K562 (cell line): ENCODE measurements around the gene SUGP1. TPM values are rescaled to one million over a fixed set of nuclear protein-coding genes. Genes with fewer than 3 reads are reported as not detected.
A peak's percentile ranks its signal among the peaks of the same experiment; 100 is the strongest.

ENCODE experiments used
- ATAC-seq: fragments of 200-7000 bp; cut with Tn5 transposase; 3 replicates; pipeline ENCODE4 v1.9.1; 2020; ENCODE audit warnings: moderate library complexity
- BruUV-seq: library from RNA; stranded (reverse); fragments of 400-500 nt; replicated peaks from 2 replicates; lab custom pipeline; 2021; lab: Mats Ljungman, UMichigan
- CTCF ChIA-PET: fragments of 300-600 bp; formaldehyde crosslinking; extraction: SDS; loops from one replicate; lab custom pipeline; 2021; ENCODE audit warnings: low intra/inter-chr PET ratio; lab: Yijun Ruan, JAX
- POLR2A ChIA-PET: fragments of 300-600, 350-650 bp; sonication (Branson Sonifier 250); formaldehyde crosslinking; extraction: SDS; loops from one replicate; lab custom pipeline; 2021; ENCODE audit warnings: antibody characterized with exemption, inconsistent platforms; lab: Yijun Ruan, JAX
- DNase-seq, 4 experiments: peaks; one replicate each; pipeline versions ENCODE4 v3.0.0 to v3.0.0-alpha.2; 2011 to 2018; ENCODE audit warnings: low spot score in 3 of 4, mixed read lengths in 3 of 4; ENCODE audit errors: extremely low read depth in 1 of 4
- FAIRE-seq: peaks from 2 replicates; lab custom pipeline; 2011; peaks lifted over from hg19 to GRCh38; lab: Jason Lieb, UNC
- H2AFZ ChIP-seq: 2 replicates; pipeline ENCODE4 v1.6.0; 2011; ENCODE audit warnings: low read depth, low read length, control low read depth, inconsistent platforms
- H3K27ac ChIP-seq: fragments of 200-600 bp; 3 replicates; pipeline ENCODE4 v1.8.0; 2011; ENCODE audit warnings: low read depth, mild to moderate bottlenecking, control low read depth, inconsistent platforms, low read length, moderate library complexity, mixed read lengths; ENCODE audit errors: extremely low read depth
- H3K27me3 ChIP-seq, 2 experiments: fragments of 300-600 bp in 1 of 2; 2 replicates in 1 of 2; 3 replicates in 1 of 2; pipeline versions ENCODE4 v1.6.0 to v1.8.0; 2011; ENCODE audit warnings: inconsistent platforms in 2 of 2, low read length in 2 of 2, mild to moderate bottlenecking in 1 of 2, mixed read lengths in 1 of 2, moderate library complexity in 1 of 2; ENCODE audit not compliant: control insufficient read depth in 2 of 2, insufficient read depth in 2 of 2
- H3K36me3 ChIP-seq: fragments of 300-600 bp; 3 replicates; pipeline ENCODE4 v1.8.0; 2011; ENCODE audit warnings: mild to moderate bottlenecking, low read length, inconsistent platforms; ENCODE audit not compliant: control insufficient read depth, insufficient read depth
- H3K4me1 ChIP-seq, 2 experiments: fragments of 200-600 bp in 1 of 2; replicated peaks in 1 of 2; 2 replicates in 1 of 2; 3 replicates in 1 of 2; pipeline versions ENCODE4 v1.5.1 to v1.8.0; 2011; ENCODE audit warnings: inconsistent platforms in 2 of 2, low read length in 2 of 2, mild to moderate bottlenecking in 1 of 2, mixed read lengths in 1 of 2, moderate library complexity in 1 of 2; ENCODE audit not compliant: control insufficient read depth in 2 of 2, insufficient read depth in 2 of 2
- H3K4me2 ChIP-seq: 2 replicates; pipeline ENCODE4 v1.6.1; 2011; ENCODE audit warnings: low read length, control low read depth, inconsistent platforms, mixed read lengths; ENCODE audit not compliant: insufficient read depth
- H3K4me3 ChIP-seq: fragments of 200-600 bp; sonication (generic), shearing (Covaris generic); 2 replicates; pipeline ENCODE4 v1.5.1; 2016; ENCODE audit warnings: control low read depth, inconsistent platforms
- H3K79me2 ChIP-seq: fragments of 200-600 bp; 3 replicates; pipeline ENCODE4 v1.8.0; 2011; ENCODE audit warnings: low read length, inconsistent platforms; ENCODE audit not compliant: control insufficient read depth, insufficient read depth
- H3K9ac ChIP-seq, 2 experiments: 2 replicates each; pipeline versions ENCODE4 v1.6.0 to v1.6.1; 2011; ENCODE audit warnings: low read depth in 2 of 2, low read length in 2 of 2, control low read depth in 1 of 2, inconsistent platforms in 1 of 2, mild to moderate bottlenecking in 1 of 2, mixed read lengths in 1 of 2; ENCODE audit not compliant: insufficient read depth in 1 of 2
- H3K9me1 ChIP-seq: one replicate; pipeline ENCODE4 v1.6.0; 2011; ENCODE audit warnings: inconsistent platforms, mild to moderate bottlenecking, low read length, moderate library complexity; ENCODE audit not compliant: control insufficient read depth, insufficient read depth
- H3K9me3 ChIP-seq: replicated peaks from 2 replicates; pipeline ENCODE4 v1.5.1; 2011; ENCODE audit warnings: low read depth, low read length, inconsistent platforms; ENCODE audit not compliant: control insufficient read depth, insufficient read depth
- H4K20me1 ChIP-seq: replicated peaks from 2 replicates; pipeline ENCODE4 v1.6.1; 2011; ENCODE audit warnings: low read length, inconsistent platforms, mixed read lengths; ENCODE audit not compliant: control insufficient read depth, insufficient read depth
- BCOR ChIP-seq: fragments of 450-650 bp; IDR thresholded peaks from 2 replicates; pipeline ENCODE4 v1.6.1; 2016
- BRCA1 ChIP-seq, 2 experiments: fragments of 450-650 bp in 1 of 2; sonication (generic) in 1 of 2; formaldehyde crosslinking in 1 of 2; IDR thresholded peaks; 2 replicates each; pipeline versions ENCODE4 v1.5.0 to v1.6.1; 2017 to 2020; ENCODE audit warnings: mild to moderate bottlenecking in 1 of 2, missing genetic modification reagents in 1 of 2
- E2F3 ChIP-seq: fragments of 250-450 bp; sonication (Bioruptor Pico); IDR thresholded peaks from 2 replicates; pipeline ENCODE4 v1.4.0; 2020; ENCODE audit warnings: mild to moderate bottlenecking
- KDM1A ChIP-seq, 2 experiments: fragments of 450-650 bp; IDR thresholded peaks; 2 replicates each; pipeline ENCODE4 v1.6.1; 2016; ENCODE audit warnings: mild to moderate bottlenecking in 2 of 2
- MAFG ChIP-seq: fragments of 450-650 bp; conservative IDR thresholded peaks from 2 replicates; pipeline ENCODE4 v1.6.1; 2016; ENCODE audit warnings: missing genetic modification characterization, missing compliant biosample characterization
- RBM25 ChIP-seq: fragments of 200-400 bp; formaldehyde crosslinking; IDR thresholded peaks from 2 replicates; pipeline ENCODE4 v1.6.1; 2018; ENCODE audit warnings: low read length, low read depth, moderate library complexity; ENCODE audit not compliant: severe bottlenecking
- TFE3 ChIP-seq: fragments of 450-650 bp; formaldehyde crosslinking; IDR thresholded peaks from 2 replicates; pipeline ENCODE4 v1.4.0; 2020; ENCODE audit warnings: mild to moderate bottlenecking, mixed read lengths
- ZNF146 ChIP-seq: IDR thresholded peaks from one replicate; pipeline ENCODE4 v1.6.1; 2018; ENCODE audit warnings: missing compliant biosample characterization; ENCODE audit not compliant: unreplicated experiment
- ZNF449 ChIP-seq: fragments of 250-450 bp; sonication (Bioruptor Pico); IDR thresholded peaks from 2 replicates; pipeline ENCODE4 v1.8.0; 2022; ENCODE audit warnings: moderate library complexity, mild to moderate bottlenecking, inconsistent platforms
- in situ Hi-C: fragments of 300-500 bp; cut with MboI; formaldehyde crosslinking; loops from 4 replicates; pipeline ENCODE4 v1.15.0; 2018; ENCODE audit warnings: inconsistent platforms, mixed read lengths
- intact Hi-C: fragments of 100-400 bp; cut with micrococcal nuclease; formaldehyde crosslinking; loops from 2 replicates; pipeline ENCODE4 v1.14.2; 2022
- polyA plus RNA-seq, 8 experiments: library from polyadenylated mRNA; depleted of rRNA in 4 of 8; stranded (reverse) in 5 of 8; unstranded in 3 of 8; fragments of >200 nt; fragmentation: Nextera tagmentation in 2 of 8; fragmentation: Illumina TruSeq in 1 of 8; extraction: Ambion mirVana in 2 of 8; extraction: Trizol in 1 of 8; gene quantifications; 2 replicates each; pipeline versions ENCODE4 v1.2.1 to v1.2.3, GENCODE V29; 2011 to 2014; ENCODE audit warnings: inconsistent platforms in 1 of 8, missing spikeins in 1 of 8
- total RNA-seq, 7 experiments: library from RNA; depleted of rRNA in 6 of 7; stranded (reverse); fragments of >200 nt in 6 of 7; fragmentation: Illumina TruSeq in 2 of 7; extraction: Trizol in 2 of 7; gene quantifications; 2 replicates each; pipeline versions ENCODE4 v1.2.1 to v1.2.3, GENCODE V29; 2011 to 2021; ENCODE audit warnings: low replicate concordance in 1 of 7

Gene SUGP1
- total and polyA plus RNA-seq, 9 of the 15 experiments (the other 6 are each of a cell fraction or from before 2014, with no cell fraction given) = 1.0 to 53.3 (median 32.4) TPM

- no peaks in the 10 kb centered on the region for H3K79me2 ChIP-seq
- no peaks in the 10 kb centered on the region for H4K20me1 ChIP-seq
- no peak overlapping the region for H3K4me3 ChIP-seq
- H2AFZ ChIP-seq = no peak overlapping the region
- FAIRE-seq (no peak), ATAC-seq (no peak), DNase-seq (no peak)
- no peaks in the 10 kb centered on the region for H3K9me1 ChIP-seq
- intact Hi-C loops (no loop called here), in situ Hi-C loops (no loop called here)
- CTCF ChIA-PET = no interaction called here
- H3K4me2 ChIP-seq = no peak overlapping the region
- H3K36me3 ChIP-seq = no peaks in the 10 kb centered on the region
- no peak overlapping the region for H3K27ac ChIP-seq
- peaks cover 0 to 8% of the 10 kb centered on the region in 2 experiments; a peak in 2 of 5 replicates for H3K4me1 ChIP-seq
- peaks cover 10% of the 10 kb centered on the region for H3K9me3 ChIP-seq
- BruUV-seq = no TSS peak
- no peak overlapping the region for H3K9ac ChIP-seq
- H3K27me3 ChIP-seq = peaks cover 10 to 22% of the 10 kb centered on the region in 2 experiments; a peak in 4 of 5 replicates
- POLR2A ChIA-PET = no interaction called here
- TF ChIP-seq RBM25 (peak; percentile 53), BRCA1 (IDR thresholded peaks at IDR 0.05) (no peak), BRCA1 (CRISPR knock-in tag; IDR thresholded peaks at IDR 0.05) (no peak), ZNF146 (CRISPR knock-in tag) (peak; percentile 94), ZNF449 (no peak), KDM1A (IDR thresholded peaks at IDR 0.05) (peak; percentile 9 to 49; a peak in 3 of 4 replicates), MAFG (tag) (no peak), BCOR (peak; percentile 77), TFE3 (CRISPR knock-in tag) (no peak), E2F3 (CRISPR knock-in tag) (no peak)
Measured at GRCh38 chr19:19236173-19236572, 84.1 kb downstream of the SUGP1 start.
